ENCODE data around the gene SP2.

SP2 gene

GRCh38 chr17:47866941-47867340, 29.1 kb upstream of the SP2 start:
- Histone ChIP-seq H3K4me1 (ENCODE audit: low read length) (peaks cover 77% of the 10 kb centered on the region), H3K27ac (ENCODE audit: low read length) (peak overlapping the region; percentile 6; the same call in 1 of the 2 replicates), H3K36me3 (replicated peaks; ENCODE audit: low read depth, low read length) (no peaks in the 10 kb centered on the region), H2AFZ (ENCODE audit: low read depth, low read length) (no peak overlapping the region), H4K20me1 (ENCODE audit: insufficient read depth, low read length) (no peaks in the 10 kb centered on the region), H3K9me3 (ENCODE audit: insufficient read depth, low read length) (no peaks in the 10 kb centered on the region), H3K9ac (ENCODE audit: low read length) (no peak overlapping the region), H3K79me2 (ENCODE audit: low read length) (no peaks in the 10 kb centered on the region), H3K27me3 (ENCODE audit: low read depth, low read length) (no peaks in the 10 kb centered on the region), H3K4me2 (ENCODE audit: low read length) (no peak overlapping the region), H3K4me3 (ENCODE audit: low read length) (no peak overlapping the region)
- no peak for TF ChIP-seq EZH2phosphoT487 (IDR thresholded peaks at IDR 0.05; ENCODE audit: low read depth)
- no peak for TF ChIP-seq CTCF (IDR thresholded peaks at IDR 0.05; ENCODE audit: low read depth, low read length)

- H3K4me2 ChIP-seq (ENCODE audit: low read length): no peak overlapping the region
- peaks cover 80% of the 10 kb centered on the region for H3K4me1 ChIP-seq (ENCODE audit: low read length)
- H4K20me1 ChIP-seq (ENCODE audit: insufficient read depth, low read length): no peaks in the 10 kb centered on the region
- no peak overlapping the region for H3K4me3 ChIP-seq (ENCODE audit: low read length)
- no peak for TF ChIP-seq EZH2phosphoT487 (IDR thresholded peaks at IDR 0.05; ENCODE audit: low read depth)
- TF ChIP-seq CTCF (IDR thresholded peaks at IDR 0.05; ENCODE audit: low read depth, low read length): no peak
- no peak overlapping the region for H2AFZ ChIP-seq (ENCODE audit: low read depth, low read length)
- H3K27ac ChIP-seq (ENCODE audit: low read length): peak overlapping the region; percentile 6; the same call in 1 of the 2 replicates
- no peak overlapping the region; the same call in 1 of the 2 replicates for H3K9ac ChIP-seq (ENCODE audit: low read length)
- H3K79me2 ChIP-seq (ENCODE audit: low read length): no peaks in the 10 kb centered on the region
- no peaks in the 10 kb centered on the region for H3K9me3 ChIP-seq (ENCODE audit: insufficient read depth, low read length)
- H3K36me3 ChIP-seq (replicated peaks; ENCODE audit: low read depth, low read length): no peaks in the 10 kb centered on the region
- H3K27me3 ChIP-seq (ENCODE audit: low read depth, low read length): no peaks in the 10 kb centered on the region
These were observed 28.1 kb upstream of the SP2 start for GRCh38 chr17:47867813-47868533.

GRCh38 chr17:47869114-47869513, 26.9 kb upstream of the SP2 start:
- Histone ChIP-seq H3K27ac (ENCODE audit: low read length) (peak overlapping the region; percentile 98), H3K79me2 (ENCODE audit: low read length) (no peaks in the 10 kb centered on the region), H3K9me3 (ENCODE audit: insufficient read depth, low read length) (no peaks in the 10 kb centered on the region), H3K4me2 (ENCODE audit: low read length) (0 out of 2 replicates have a peak overlapping the region, but pooled peaks have one; percentile 21), H3K27me3 (ENCODE audit: low read depth, low read length) (no peaks in the 10 kb centered on the region), H2AFZ (ENCODE audit: low read depth, low read length) (no peak overlapping the region), H3K4me3 (ENCODE audit: low read length) (no peak overlapping the region), H3K36me3 (replicated peaks; ENCODE audit: low read depth, low read length) (no peaks in the 10 kb centered on the region), H3K9ac (ENCODE audit: low read length) (peak overlapping the region; percentile 93; the same call in 1 of the 2 replicates), H3K4me1 (ENCODE audit: low read length) (peaks cover 86% of the 10 kb centered on the region), H4K20me1 (ENCODE audit: insufficient read depth, low read length) (no peaks in the 10 kb centered on the region)
- TF ChIP-seq EZH2phosphoT487 (IDR thresholded peaks at IDR 0.05; ENCODE audit: low read depth) (no peak), CTCF (IDR thresholded peaks at IDR 0.05; ENCODE audit: low read depth, low read length) (no peak)

GRCh38 chr17:47870056-47870455, 26.0 kb upstream of the SP2 start:
- Histone ChIP-seq H3K79me2 (ENCODE audit: low read length) (no peaks in the 10 kb centered on the region), H2AFZ (ENCODE audit: low read depth, low read length) (peak overlapping the region; percentile 28; the same call in 1 of the 2 replicates), H3K9ac (ENCODE audit: low read length) (peak overlapping the region; percentile 93; the same call in 1 of the 2 replicates), H3K4me1 (ENCODE audit: low read length) (peaks cover 86% of the 10 kb centered on the region), H3K9me3 (ENCODE audit: insufficient read depth, low read length) (no peaks in the 10 kb centered on the region), H3K4me3 (ENCODE audit: low read length) (no peak overlapping the region), H4K20me1 (ENCODE audit: insufficient read depth, low read length) (no peaks in the 10 kb centered on the region), H3K36me3 (replicated peaks; ENCODE audit: low read depth, low read length) (no peaks in the 10 kb centered on the region), H3K27me3 (ENCODE audit: low read depth, low read length) (no peaks in the 10 kb centered on the region), H3K27ac (ENCODE audit: low read length) (peak overlapping the region; percentile 98), H3K4me2 (ENCODE audit: low read length) (peak overlapping the region; percentile 21)
- TF ChIP-seq CTCF (IDR thresholded peaks at IDR 0.05; ENCODE audit: low read depth, low read length) (no peak), EZH2phosphoT487 (IDR thresholded peaks at IDR 0.05; ENCODE audit: low read depth) (no peak)

All from OCI-LY3 (cell line).